ENCODE results near the gene ACTA1.
"Not testable (repeated sequence)": the region's sequence is repeated elsewhere in the genome, so short reads cannot be mapped to it uniquely, and the experiment has no call there.

Gene ACTA1

DNA sequence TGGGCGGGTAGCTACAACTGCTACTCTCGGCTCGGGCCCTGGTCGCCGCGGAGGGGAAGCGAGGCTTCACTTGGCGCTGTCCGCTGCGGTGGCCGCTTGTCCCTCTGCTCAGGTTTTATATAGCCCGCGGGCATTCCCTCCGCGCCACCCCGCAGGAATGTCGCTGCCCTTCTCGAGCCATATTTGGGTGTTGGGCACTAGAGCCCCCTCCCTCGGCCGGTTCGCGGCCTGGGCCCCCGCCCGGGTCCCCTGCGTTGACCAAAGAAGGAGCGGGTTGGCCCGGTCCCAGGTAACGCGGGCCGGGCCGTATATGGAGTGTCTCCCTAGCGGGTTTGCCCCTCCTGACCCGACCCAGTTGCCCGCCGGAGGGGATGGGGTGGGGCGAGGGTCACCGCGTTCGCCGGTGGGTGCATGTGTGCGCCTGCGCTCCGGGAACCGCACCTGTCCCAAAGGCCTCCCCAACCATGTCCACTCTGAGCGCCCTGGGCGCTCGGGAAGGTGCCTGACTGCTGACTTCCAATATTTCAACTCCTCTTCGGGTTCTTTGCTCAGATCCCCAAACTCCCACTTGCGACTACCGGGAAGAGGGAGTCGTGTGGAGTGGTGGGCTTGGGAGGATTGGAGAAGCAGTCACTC is at the start of gene ACTA1:
TSS of gene ACTA1 (minus strand) at position 90 of the 636 bp plus-strand sequence. CDS start 979 bp downstream, outside the sequence.
- DNase-seq (ENCODE audit: low read depth): no peak
- TF ChIP-seq, protein P1, sequence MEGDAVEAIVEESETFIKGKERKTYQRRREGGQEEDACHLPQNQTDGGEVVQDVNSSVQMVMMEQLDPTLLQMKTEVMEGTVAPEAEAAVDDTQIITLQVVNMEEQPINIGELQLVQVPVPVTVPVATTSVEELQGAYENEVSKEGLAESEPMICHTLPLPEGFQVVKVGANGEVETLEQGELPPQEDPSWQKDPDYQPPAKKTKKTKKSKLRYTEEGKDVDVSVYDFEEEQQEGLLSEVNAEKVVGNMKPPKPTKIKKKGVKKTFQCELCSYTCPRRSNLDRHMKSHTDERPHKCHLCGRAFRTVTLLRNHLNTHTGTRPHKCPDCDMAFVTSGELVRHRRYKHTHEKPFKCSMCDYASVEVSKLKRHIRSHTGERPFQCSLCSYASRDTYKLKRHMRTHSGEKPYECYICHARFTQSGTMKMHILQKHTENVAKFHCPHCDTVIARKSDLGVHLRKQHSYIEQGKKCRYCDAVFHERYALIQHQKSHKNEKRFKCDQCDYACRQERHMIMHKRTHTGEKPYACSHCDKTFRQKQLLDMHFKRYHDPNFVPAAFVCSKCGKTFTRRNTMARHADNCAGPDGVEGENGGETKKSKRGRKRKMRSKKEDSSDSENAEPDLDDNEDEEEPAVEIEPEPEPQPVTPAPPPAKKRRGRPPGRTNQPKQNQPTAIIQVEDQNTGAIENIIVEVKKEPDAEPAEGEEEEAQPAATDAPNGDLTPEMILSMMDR (IDR thresholded peaks at IDR 0.05; ENCODE audit: insufficient read depth, low read depth, low read length, missing control alignments): no peak
- H3K4me3 ChIP-seq (ENCODE audit: low read length): no peak within 1 kb of the TSS

DNA sequence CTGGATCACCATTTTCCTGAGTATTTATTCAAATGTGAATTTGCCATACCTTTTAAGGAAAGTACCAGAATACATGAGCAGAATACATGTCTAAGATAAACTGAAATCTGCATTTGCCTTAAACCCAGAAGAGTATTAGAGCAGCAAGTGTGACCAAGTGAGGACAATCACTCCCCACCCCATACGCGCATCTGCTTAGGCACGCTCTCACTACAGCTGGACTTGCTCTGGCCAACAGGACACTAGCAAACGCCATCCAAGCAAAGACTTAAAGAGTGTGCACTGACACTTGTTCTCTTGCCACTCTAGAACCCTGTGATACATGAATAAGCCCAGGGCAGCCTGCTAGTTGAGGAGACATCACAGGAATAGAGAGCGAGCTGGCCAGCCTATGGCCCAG is 48.6 kb upstream of the ACTA1 start:
- DNase-seq (ENCODE audit: low read depth): no peak
- H3K4me3 ChIP-seq (ENCODE audit: low read length): no peak overlapping the region
- TF ChIP-seq, protein P1 (IDR thresholded peaks at IDR 0.05; ENCODE audit: insufficient read depth, low read depth, low read length, missing control alignments): no peak

DNA sequence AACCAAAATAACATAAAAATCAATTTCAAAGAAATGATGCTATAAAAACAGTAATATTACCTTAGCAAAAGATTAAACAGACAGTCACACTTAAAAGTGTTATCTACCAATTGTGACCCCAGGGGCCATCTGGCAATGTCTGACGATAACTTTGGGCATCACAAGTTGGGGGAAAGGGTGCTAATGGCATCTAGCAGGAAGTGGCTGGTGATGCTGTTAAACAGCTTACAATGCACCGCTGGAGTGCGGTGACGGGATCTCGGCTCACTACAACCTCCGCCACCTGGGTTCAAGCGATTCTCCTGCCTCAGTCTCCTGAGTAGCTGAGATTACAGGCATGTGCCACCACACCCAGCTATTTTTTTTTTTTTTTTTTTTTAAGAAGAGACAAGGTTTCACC is 46.6 kb upstream of the ACTA1 start:
- no peak overlapping the region for H3K4me3 ChIP-seq (ENCODE audit: low read length)
- DNase-seq (ENCODE audit: low read depth): no peak
- TF ChIP-seq, protein P1 (IDR thresholded peaks at IDR 0.05; ENCODE audit: insufficient read depth, low read depth, low read length, missing control alignments): no peak

DNA sequence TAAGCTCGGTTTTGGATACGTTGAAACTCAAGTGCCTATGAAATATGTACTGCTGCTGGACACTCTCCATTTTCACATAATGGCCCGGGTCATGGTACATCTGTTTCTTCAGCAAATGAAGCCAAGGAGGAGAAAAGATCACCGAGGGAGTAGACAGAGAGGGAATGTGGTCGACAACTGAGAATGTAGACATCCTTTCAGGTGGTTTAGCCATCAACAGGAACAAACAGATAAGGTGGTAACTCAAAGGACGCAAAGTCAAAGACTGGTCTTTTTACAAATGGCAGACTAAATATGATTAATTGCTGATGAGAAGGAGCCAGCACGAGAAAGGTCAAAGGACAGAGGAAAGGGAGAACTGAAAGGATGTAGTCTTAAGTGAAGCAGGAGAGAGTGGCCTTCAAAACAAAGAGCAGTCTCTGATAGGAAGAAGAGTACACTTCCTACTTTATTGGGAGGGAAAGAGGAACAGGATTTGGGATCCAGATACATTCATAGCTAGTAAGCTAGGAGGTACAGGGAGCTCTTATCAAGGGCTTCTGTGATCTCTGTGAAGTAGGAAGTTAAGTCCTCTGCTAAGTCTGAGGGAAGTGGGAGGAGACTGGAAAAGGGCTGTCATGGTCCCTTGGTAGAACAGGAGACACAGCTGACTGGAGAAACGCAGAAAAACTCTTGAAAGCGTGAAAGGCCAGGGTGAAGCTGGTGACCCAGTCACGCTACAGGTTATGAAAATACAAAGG is 45.9 kb upstream of the ACTA1 start:
- H3K4me3 ChIP-seq (ENCODE audit: low read length): no peak overlapping the region
- no peak for DNase-seq (ENCODE audit: low read depth)
- TF ChIP-seq, protein P1 (IDR thresholded peaks at IDR 0.05; ENCODE audit: insufficient read depth, low read depth, low read length, missing control alignments): no peak

DNA sequence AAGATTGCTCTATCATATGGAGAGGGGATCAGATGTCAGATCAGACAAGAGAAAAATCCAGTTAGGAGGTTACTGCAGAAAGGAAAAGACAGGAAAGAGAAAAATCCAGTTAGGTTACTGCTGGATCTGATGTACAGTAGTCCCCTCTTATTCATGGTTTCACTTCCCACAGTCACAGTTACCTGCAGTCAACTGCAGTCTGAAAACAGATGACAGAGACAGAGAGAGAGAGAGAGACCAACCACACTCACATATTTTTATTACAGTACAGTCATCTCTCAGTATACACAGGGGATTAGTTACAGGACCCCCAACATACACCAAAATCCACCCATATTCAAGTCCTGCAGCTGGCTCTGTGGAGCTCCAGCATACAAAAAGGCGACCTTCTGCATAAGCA is 45.0 kb upstream of the ACTA1 start:
- TF ChIP-seq, protein P1 (IDR thresholded peaks at IDR 0.05; ENCODE audit: insufficient read depth, low read depth, low read length, missing control alignments): no peak
- DNase-seq (ENCODE audit: low read depth): no peak
- no peak overlapping the region for H3K4me3 ChIP-seq (ENCODE audit: low read length)

DNA sequence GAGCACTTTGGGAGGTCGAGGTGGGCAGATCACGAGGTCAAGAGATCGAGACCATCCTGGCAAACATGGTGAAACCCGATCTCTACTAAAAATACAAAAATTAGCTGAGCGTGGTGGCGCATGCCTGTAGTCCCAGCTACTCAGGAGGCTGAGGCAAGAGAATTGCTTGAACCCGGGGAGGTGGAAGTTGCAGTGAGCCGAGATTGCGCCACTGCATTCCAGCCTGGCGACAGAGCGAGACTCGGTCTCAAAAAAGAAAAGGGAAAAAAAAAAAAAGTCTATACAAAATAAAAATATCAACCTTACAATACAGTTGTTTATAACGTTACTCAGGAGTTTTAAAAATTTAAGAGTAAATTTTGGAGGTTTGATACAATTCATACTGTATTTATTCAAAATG is 42.0 kb upstream of the ACTA1 start:
- not testable (repeated sequence) for H3K4me3 ChIP-seq (ENCODE audit: low read length); DNase-seq (ENCODE audit: low read depth)

DNA sequence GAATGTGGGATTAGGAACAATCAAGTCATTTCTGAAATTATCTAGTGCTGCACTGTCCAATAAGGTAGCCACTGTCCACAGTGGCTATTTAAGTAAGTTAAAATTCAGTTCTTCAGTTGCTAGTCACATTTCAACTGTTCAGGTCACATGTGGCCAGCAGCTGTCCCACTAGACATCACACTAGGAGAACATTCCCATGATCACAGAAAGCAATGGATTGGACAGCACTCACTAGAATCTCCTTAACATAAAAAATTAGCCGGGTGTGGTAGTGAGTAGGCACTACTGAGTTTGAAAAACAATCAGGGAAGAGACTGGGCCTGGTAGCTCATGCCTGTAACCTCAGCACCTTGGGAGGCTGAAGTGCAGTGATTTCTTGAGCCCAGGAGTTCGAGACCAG is 40.6 kb upstream of the ACTA1 start:
- TF ChIP-seq, protein P1 (IDR thresholded peaks at IDR 0.05; ENCODE audit: insufficient read depth, low read depth, low read length, missing control alignments): no peak
- DNase-seq (ENCODE audit: low read depth): no peak
- H3K4me3 ChIP-seq (ENCODE audit: low read length): no peak overlapping the region
